GM18520 (cell line): ENCODE data around the gene GPR143.

Experiments
- ATAC-seq: cut with Tn5 transposase; IDR thresholded peaks from one replicate; pipeline ENCODE4 v1.9.1; 2021; ENCODE audit not compliant: unreplicated experiment

GPR143 gene

DNA sequence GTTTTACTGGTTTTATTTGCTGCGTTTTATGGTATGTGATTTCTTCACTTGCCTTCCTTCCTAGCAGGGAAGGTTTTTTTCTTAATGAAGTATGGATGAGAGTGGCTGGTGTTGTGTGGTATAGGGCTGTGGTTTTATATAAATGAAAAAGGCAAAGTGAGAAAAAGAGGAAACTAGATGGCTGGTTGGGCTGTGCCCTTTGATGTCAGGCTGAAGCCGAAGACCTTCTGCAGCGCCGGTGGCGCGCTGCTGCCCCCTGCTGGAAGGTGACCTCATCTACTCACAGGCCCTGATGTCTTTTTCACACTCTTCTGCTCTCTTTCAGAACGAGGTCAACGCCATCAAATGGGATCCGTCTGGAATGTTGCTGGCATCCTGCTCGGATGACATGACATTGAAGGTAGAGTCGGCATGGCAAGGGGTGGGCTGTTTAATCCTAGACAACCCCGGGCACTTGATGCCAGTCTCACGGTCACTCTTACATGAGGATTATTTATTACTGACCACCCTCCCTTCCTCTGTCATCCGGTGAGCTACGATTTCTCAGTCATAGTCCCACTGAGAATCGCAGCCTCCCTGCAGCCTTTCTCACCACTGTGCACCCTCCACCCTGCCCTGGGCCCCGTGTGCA is 56.6 kb downstream of the GPR143 start:
- peak; percentile 56 for ATAC-seq

DNA sequence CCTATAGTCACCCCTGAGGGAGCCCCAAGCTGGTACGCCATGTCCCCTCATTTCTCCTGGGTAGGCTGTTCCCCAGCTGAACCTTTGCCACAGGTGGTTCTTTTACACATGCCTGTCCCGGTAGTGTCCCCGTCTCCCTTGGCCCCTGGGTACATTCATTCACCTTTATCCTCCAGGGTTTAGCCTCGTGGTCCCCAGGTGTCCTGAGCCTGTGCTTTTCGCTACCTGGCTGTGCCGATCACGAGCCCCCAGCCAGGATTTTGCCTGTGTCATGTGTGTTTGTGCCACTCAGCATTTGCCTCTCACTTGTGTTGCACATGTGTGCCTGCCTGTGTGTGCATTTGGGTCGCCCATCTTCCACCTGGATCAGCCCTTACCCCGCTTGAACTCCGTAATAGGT is 57.6 kb downstream of the GPR143 start:
- no peak for ATAC-seq

DNA sequence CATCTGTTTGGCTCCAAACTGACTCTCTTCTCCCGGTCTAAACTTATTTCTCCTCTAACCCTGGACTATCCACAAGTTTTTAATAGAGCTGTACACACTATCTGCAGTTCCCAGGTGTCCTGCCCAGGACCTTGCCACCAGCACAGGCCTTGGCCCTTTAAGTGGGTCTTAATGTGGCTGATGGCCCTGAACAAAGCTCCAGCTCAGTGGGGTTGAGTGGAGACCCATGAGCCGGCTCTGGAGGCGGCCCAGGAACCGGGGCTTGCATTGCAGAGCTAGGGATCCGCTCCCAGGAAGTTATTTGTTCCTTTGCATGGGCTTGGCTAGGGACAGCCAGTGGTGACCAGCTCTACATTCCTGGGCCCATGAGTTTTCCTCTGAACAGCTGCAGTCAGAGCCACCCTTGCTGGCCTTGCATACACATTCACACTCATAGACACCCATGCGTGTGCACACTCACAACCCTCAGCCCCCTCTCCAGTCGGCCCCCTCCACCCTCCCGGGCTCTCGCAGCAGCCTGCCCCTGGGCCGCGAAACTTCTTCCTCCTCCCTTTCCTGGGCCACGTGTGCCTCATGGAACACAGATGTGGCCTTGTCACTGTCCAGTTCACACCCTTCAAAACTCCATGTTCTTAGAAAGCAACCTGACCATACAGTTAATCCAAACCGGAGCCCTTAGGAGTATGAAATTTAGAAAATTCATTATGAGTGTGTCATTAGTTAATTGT is 58.2 kb downstream of the GPR143 start:
- ATAC-seq = no peak

DNA sequence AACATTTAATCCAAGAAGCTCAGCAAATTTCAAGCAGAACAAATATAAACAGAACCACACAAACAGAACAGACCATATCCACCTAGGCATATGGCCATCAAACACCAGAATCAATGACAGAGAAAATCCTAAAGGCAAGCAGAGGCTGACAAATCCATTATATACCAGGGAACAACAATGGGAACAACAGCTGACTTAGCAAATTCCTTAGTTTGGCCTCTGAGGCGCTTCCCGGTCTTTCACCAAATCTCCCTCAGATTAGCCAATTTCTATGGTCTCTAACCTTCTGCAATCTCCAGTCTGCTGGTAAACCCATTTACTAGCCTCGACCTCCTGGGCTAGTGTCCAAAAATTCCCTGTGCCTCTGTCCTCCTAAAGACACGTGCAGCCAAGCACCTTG is 59.2 kb downstream of the GPR143 start:
- no peak for ATAC-seq

DNA sequence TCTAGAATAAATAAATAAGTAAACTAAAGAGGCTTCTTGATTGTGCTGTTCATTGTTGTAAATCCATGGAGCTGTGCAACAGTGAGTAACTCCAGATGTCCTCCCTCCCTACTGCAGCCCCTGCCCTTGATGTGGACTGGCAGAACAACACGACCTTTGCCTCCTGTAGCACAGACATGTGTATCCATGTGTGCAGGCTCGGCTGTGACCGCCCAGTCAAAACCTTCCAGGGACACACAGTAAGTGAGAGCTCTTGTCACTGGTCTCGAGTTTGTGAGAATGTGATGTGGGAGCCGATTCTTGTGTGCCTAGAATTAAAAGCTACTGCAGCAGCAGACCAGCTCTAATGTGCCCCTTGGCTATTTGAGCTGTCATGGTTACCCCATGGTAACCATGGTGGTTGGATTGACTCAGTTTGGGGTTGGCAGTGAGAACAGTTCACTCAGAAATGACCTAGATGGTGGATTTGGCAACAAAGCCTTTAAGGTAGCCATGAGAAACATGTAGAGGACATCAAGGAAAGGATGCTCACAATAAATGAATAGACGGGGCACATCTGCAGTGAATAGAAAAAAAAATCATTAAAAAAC is 60.7 kb downstream of the GPR143 start:
- ATAC-seq = no peak

DNA sequence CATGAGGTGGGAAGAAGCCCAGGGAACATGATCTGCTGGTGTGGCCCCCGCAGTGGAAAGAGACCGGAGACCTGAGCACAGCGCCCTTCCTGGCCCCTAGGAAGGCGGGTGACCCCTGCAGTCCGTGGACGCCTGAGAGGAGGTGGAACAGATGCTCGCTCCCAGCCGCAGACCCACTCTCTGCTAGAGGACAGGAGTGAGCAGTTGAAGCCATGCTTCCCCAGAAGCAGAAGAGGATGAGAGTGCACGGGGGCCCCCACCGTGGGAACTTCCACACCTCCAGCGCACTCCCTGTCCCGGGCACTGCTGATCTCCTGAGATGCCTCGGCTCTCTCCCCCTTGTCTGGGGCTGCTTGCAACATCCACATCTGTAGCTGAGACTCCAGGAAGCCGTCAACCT is 62.2 kb downstream of the GPR143 start:
- no peak for ATAC-seq

DNA sequence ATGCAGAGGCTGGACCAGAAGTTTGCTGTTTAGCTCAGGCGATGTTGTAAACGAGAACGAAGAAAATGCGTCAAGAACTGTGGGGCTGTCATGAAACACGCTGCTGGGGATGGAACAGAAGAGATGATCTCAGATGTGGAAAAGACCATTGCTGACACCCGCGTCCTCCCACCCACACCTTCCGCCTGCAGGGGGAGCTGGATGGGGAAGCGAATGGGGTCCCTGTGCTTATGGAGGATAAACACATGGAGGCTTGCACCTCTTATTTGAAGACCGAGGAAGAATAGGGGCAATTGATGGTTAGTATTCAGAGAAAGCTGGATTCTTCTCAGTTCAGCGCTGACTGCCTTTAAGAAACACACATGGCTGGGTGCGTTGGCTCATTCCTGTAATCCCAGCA is 63.9 kb downstream of the GPR143 start:
- ATAC-seq = no peak

DNA sequence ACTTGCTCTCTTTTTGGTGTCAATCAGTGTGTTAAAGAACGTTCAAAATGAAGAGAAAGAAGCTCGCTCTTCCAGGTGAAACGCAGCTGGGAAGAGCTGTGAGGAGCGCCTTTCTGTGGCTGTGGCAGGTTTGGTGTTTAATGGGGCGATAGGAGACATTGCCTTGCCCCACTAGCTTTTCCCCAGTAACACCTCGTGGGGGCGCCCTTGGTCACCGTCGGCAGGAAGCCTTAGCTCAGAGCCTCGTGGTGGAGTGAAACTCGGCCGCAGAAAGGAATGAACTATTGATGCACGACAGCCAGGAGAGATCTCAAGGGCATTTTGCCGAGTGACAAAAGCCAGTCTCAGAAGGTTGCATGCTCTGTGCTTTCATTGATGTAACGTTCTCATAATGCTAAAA is 65.1 kb downstream of the GPR143 start:
- ATAC-seq = no peak

DNA sequence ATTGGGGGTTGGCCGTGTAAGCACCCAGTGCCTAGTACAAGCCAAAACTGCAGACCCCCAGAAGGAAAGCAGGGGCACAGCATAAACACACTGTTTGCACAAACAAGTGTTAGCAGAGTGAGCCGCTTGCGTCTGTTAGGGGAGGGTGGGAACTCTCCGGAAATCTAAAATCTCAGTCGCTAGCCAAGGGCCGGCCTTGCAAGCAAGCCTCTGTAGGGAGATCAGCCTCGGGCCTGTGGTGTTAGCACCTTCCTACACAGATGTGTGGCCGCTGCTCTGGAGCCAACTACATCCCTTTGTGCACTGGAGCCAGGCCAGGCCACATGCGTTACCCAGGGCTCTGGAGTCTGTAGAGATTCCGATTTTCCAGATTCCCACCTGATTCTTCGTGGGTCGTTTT is 67.1 kb downstream of the GPR143 start:
- ATAC-seq = no peak

DNA sequence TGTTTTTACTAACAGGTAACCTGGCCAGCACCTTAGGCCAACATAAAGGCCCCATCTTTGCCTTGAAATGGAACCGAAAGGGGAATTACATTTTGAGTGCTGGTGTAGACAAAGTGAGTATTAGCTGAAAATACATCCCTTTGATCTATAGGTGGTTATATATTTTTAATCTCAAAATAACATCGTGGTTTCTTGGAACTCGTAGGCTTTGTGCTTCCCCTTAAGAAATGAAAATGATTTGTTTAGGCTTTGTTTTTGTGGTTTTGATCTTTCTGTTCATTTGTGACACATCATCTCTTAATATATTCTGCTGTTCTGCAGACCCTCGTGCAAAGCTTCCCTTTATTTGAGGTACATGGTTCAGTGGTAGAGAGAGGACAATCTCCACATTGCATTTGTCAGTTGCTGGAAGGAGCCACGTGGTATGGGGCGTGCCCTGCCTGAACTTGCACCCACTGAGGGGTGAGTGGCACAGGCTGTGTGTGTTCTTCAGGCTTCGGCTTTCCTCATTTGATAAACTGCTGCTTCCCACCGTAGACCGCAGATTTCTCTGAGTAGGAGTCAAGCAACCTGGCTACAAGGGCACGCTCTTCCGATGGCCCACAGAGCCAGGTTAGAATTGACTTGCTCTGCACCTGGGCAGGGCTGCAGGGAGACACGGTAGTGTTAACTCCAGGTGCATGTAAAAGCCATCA is 72.2 kb downstream of the GPR143 start:
- no peak for ATAC-seq

DNA sequence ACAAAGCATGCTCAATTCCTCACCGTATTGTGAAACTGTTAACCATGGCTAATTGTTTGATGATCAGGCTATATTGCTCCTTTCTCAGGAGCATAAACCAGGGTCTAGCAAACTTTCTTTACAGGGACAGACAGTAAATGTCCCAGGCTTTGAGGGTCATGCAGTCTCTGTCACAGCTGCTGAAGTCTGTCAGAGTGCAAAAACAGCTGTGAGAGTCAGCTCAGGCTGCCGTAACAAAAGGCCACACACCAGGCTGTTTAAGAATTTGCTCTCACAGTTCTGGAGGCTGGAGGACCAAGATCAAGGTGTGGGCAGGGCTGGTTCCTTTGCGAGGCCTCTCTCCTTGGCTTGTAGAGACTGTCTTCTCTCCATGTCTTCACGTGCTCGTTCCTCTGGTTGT is 75.6 kb downstream of the GPR143 start:
- ATAC-seq = no peak

DNA sequence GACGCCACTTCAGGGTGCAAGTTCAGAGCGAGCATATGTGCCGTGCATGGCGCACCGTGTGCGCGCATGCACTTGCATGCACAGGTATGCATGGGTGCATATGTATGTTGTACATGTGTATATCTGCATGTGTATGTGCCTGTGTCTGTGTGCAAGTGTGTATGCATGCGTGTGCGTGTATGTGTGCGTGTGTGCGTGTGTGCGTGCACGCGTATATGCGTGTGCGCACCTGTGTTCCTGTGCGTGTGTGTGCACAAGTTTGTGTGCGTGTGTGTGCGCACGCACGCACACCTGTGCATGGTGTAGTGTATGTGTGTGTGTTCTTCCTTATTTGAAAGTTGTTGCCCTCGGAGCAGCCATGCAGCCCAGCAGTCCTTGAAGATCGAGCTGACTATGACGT is 76.8 kb downstream of the GPR143 start:
- no peak for ATAC-seq

DNA sequence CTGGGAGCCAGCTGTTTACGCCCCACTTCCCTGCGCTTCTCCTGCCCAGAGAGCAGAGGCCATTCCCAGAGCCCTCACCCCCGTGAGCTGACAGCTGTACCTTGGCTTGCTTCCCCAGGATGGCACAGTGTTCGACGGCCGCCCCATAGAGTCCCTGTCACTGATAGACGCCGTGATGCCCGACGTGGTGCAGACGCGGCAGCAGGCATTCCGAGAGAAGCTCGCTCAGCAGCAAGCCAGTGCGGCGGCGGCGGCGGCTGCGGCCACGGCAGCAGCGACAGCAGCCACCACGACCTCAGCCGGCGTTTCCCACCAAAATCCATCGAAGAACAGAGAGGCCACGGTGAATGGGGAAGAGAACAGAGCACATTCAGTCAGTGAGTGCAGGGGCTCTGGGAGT is 77.7 kb downstream of the GPR143 start:
- no peak for ATAC-seq

DNA sequence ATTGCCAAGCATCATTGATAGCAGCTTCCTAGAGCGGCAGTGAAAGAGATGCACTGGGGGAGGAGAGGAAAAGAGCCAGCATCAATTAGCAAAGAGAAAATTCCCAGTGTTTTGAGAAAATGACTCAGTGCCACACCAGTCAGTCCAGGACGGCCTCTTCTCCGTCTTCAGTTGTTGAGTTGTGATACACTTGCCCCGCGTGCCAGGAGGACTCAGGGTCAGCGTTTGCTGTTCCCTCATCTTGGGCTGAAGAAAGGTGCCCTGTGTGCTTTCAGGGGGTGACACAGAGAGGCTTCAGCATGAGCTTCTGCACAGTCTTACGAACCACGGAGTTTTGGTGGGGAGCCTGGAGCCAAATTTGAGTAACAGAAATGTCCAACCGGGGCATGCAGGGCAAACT is 82.3 kb downstream of the GPR143 start:
- ATAC-seq = no peak

DNA sequence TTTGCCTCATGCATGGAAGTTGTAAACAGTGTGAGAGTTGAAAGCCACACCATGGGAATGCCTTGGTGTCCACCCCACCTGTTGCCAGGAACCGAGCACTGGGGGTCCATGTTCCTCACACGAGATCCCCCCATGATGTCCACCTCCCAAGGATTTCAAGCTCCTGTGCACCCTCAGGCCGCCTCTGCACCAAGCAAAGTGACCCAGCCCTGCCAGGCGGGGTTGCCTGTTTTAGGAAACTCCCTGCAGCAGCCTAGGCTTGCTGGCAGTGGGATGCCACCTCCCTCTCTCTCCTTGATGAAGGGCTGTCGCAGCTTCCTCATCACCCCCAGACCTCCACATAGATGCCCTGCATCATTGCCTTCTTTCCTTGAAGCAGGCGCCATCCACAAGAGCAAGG is 82.8 kb downstream of the GPR143 start:
- no peak for ATAC-seq

DNA sequence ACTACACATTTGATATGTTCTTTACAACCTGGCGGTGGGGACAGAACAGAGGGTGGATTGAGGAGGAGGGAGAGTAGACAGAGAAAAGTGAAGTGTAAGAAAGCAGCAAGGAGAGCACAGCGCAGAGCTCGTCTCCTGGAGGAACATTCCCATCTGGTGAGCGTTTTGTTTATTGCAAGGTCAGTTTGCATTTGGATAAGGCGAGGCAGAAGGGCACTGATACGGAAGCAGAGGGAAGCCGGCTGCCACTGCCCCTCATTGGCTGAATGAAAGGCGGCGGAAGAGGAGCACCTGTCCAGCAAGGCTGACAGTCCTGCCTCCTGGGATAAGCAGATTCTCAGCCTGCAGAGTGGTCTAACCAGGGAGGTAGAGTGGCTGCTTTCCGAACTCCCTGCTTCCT is 83.2 kb downstream of the GPR143 start:
- no peak for ATAC-seq

DNA sequence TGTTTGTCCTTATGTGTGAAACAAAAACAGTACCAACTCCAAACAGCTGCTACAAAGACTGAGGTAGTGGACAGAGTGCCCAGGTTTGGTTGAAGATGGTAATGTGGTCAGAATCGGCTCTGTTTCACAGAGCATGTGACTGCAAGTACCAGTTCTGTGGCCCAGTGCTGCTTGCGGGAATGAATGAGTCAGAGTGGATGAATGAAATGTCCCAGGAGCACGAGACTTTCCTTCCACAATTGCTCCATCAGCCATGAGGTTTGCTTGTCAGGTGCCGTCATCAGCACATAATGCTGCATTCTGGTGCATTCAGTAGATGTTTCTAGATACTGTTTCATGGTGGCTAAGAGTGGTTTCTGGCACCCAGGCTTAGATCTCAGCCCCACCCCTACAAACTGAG is 84.2 kb downstream of the GPR143 start:
- no peak for ATAC-seq

DNA sequence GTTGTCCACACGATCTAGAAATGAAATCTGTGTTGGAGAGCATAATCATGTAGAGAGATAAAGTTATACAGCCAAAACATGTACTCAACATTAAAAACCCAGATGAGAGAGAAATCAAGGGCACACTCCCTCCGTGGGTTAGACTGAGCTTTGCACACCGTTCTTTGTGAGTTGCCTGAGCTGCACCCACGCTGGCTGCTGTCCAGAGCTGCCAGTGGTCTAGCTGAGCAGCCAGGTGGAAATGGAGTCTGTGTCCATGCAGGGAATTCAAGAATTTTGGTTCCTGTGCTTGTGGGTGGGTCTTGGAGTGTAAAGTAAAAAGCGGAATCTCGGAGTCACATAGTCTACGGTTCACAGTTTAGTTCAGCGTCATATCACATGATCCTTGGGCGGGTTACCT is 84.6 kb downstream of the GPR143 start:
- ATAC-seq = no peak

DNA sequence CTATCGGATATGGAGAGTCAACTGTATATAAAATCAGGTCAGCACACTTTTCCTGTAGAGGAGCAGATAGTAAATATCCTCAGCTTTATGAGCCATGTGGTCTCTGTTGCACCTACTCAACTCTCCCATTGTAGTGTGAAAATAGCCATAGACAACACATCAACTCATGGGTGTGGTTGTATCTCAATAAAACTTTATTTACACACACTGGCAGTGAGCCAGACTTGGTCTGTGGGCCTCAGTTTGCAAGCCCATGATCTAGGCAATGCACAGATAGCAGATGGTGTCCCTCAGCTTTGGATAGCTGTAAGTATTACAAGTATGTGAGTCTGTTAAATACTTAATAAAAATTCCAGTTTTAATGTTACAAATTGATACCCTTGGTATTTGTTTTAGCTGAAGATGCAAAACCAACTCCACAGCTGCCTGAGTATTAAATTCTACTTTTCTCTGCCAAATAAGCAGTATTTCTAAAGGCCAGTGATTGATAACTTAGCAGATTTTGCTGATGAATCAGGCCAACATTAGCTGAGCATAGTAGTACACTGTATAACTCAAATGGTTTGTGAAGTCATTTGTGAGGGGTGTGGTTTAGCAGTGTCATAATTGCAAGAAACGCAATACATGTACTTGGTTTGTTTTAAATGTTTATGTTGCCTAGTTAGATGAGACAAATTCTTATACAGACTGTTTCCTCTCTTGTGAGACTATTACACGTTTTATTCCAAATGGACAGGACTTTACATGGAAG is 87.3 kb downstream of the GPR143 start:
- no peak for ATAC-seq

DNA sequence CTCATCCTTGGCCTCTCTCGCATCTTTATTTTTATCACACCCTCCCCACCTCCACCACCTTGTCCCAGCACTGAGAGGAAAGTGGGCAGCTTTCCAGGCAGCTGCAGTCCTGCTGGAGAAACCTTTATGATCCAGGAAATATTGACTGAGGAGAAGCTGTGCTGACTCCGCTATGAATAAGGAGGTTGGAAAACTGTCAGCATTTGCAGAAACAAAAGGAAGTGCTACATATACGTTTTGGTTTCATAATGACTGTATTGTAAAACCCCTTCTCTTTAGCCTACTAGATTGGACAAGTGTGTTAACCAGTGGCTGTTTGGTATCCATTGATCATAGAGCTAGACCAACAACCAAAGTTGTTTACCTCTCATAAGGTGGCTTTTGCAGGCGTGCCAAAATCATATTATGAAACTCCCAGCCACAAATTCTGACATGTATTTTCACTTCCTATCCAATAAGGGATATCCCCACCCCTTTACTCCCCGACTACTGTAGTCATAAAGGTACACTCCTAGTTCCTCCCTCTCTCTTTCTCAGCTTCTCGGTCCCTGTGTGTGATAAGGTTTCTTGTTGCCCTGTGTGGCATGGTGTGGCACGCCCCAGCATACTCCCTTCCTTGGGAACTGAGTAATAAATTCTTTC is 88.4 kb downstream of the GPR143 start:
- ATAC-seq = peak; percentile 98

DNA sequence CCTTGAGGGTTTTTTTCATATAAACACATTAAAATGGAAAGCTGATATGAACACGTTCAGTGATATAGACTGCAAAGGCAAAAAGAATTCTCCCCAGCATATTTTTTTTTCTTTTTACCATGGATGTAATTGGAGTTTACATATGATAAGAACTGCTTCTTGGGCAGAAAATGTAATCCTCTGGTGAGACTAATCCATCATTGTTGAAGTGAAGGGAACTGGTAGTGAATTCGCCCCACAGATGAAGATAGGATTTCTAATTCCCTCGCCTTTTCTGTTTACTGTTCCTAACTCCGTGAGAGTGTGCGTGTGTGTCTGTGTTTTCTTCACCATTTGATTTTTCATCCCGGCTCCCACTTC is 88.9 kb downstream of the GPR143 start:
- ATAC-seq = no peak
